HG03342 (cell line): Measurements from ENCODE around the gene ZFAND2B.
"Not testable (repeated sequence)": the region's sequence is repeated elsewhere in the genome, so short reads cannot be mapped to it uniquely, and the experiment has no call there.

Experiments used
- ATAC-seq: cut with Tn5 transposase; IDR thresholded peaks from one replicate; pipeline ENCODE4 v1.9.1; 2021; ENCODE audit warnings: mild to moderate bottlenecking, moderate library complexity; ENCODE audit not compliant: unreplicated experiment

Gene ZFAND2B

GRCh38 chr2:219175928-219176817 lies 30.4 kb upstream of the ZFAND2B start:
- peak; percentile 27 for ATAC-seq

- ATAC-seq, result peak; percentile 64
Measured at GRCh38 chr2:219176818-219177551, 29.6 kb upstream of the ZFAND2B start, which contains the start of gene CNPPD1. TSS of gene CNPPD1 (minus strand) at chr2:219176925. CDS start at chr2:219176828, 97 bp downstream.

- ATAC-seq, result peak; percentile 43
Measured at GRCh38 chr2:219177552-219178376, 28.8 kb upstream of the ZFAND2B start, which contains the start of gene RETREG2. TSS of gene RETREG2 (plus strand) at chr2:219178275. CDS start at chr2:219178353, 78 bp downstream.

- peak; percentile 7 for ATAC-seq
Measured at GRCh38 chr2:219178377-219179175, 28.0 kb upstream of the ZFAND2B start.

- no peak for ATAC-seq
Measured at GRCh38 chr2:219179601-219180465, 26.7 kb upstream of the ZFAND2B start.

- ATAC-seq, result no peak
Measured at GRCh38 chr2:219180961-219181360, 25.6 kb upstream of the ZFAND2B start.

GRCh38 chr2:219181531-219181930 lies 25.1 kb upstream of the ZFAND2B start:
- no peak for ATAC-seq

- no peak for ATAC-seq
Measured at GRCh38 chr2:219182331-219183150, 24.0 kb upstream of the ZFAND2B start.

GRCh38 chr2:219183151-219183772 lies 23.3 kb upstream of the ZFAND2B start:
- ATAC-seq, result no peak

- no peak for ATAC-seq
Measured at GRCh38 chr2:219184121-219184520, 22.5 kb upstream of the ZFAND2B start.

- no peak for ATAC-seq
Measured at GRCh38 chr2:219186754-219187456, 19.7 kb upstream of the ZFAND2B start.

- no peak for ATAC-seq
Measured at GRCh38 chr2:219197388-219197787, 9.2 kb upstream of the ZFAND2B start.

- ATAC-seq, result no peak
Measured at GRCh38 chr2:219198974-219199373, 7.6 kb upstream of the ZFAND2B start.

- no peak for ATAC-seq
Measured at GRCh38 chr2:219199470-219200211, 6.9 kb upstream of the ZFAND2B start.

GRCh38 chr2:219200502-219201326 lies 5.9 kb upstream of the ZFAND2B start:
- ATAC-seq, result not testable (repeated sequence)

- ATAC-seq, result not testable (repeated sequence)
Measured at GRCh38 chr2:219201331-219201730, 5.3 kb upstream of the ZFAND2B start.
